ENCODE results near the gene STK25. TPM values are rescaled to one million over a fixed set of nuclear protein-coding genes. Genes with fewer than 3 reads are reported as not detected.

Gene STK25
- total and polyA plus RNA-seq, 12 donors = 66.1 to 147 (median 86.1) TPM

- 75 to 82% methylated on average over 3 of the region's 3 CpGs for WGBS, 2 donors
- no peak overlapping the region for H3K27ac ChIP-seq
- no peak for ATAC-seq
- no peak overlapping the region for H3K4me3 ChIP-seq
- H3K27me3 ChIP-seq = peaks cover 0 to 14% (median 0%) of the 10 kb centered on the region in 7 donors
- TF ChIP-seq, protein P1, sequence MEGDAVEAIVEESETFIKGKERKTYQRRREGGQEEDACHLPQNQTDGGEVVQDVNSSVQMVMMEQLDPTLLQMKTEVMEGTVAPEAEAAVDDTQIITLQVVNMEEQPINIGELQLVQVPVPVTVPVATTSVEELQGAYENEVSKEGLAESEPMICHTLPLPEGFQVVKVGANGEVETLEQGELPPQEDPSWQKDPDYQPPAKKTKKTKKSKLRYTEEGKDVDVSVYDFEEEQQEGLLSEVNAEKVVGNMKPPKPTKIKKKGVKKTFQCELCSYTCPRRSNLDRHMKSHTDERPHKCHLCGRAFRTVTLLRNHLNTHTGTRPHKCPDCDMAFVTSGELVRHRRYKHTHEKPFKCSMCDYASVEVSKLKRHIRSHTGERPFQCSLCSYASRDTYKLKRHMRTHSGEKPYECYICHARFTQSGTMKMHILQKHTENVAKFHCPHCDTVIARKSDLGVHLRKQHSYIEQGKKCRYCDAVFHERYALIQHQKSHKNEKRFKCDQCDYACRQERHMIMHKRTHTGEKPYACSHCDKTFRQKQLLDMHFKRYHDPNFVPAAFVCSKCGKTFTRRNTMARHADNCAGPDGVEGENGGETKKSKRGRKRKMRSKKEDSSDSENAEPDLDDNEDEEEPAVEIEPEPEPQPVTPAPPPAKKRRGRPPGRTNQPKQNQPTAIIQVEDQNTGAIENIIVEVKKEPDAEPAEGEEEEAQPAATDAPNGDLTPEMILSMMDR (IDR thresholded peaks at IDR 0.05) = no peak
- no peak for DNase-seq
- peaks cover 0 to 25% (median 0%) of the 10 kb centered on the region in 9 donors for H3K36me3 ChIP-seq
- no peaks in the 10 kb centered on the region for H3K9me3 ChIP-seq
- no peaks in the 10 kb centered on the region for H3K4me1 ChIP-seq
- intact Hi-C loops (cut with DNase I) = loop anchor here in 1 of 10 donors (10.0 kb wide), 1 partner anchor 586 kb away; no protein-coding TSS in a partner anchor
These were observed 47.8 kb downstream of the STK25 start for GRCh38 chr2:241460631-241461030.

DNA sequence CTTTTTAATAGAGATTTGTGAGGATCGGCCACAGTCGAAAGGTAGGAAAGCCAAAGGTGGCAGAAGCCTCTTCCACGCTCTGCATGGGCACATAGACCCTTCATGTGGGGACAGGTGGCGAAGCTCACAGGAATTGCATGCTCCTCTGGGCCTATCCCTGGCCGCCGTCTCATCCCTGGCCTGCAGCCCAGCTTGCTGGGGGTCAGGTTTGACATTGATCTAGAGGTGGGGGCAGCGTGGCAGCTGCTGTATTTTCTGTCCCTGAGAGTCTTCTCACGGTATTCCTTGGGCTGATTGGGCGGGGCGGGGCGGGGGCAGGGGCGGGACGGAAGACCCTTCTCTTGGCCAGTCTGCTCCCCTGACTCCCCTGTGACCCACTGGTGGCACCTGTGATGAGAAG, 48.9 kb downstream of the STK25 start:
- intact Hi-C loops (cut with DNase I) = no loop called here
- Histone ChIP-seq H3K4me3 (no peak overlapping the region), H3K27me3 (peaks cover 0 to 22% (median 0%) of the 10 kb centered on the region in 7 donors), H3K36me3 (peaks cover 0 to 23% (median 0%) of the 10 kb centered on the region in 9 donors), H3K27ac (no peak overlapping the region), H3K9me3 (no peaks in the 10 kb centered on the region), H3K4me1 (no peaks in the 10 kb centered on the region)
- TF ChIP-seq, protein P1 (IDR thresholded peaks at IDR 0.05) = no peak
- 97% methylated on average over 13 of the region's 13 CpGs for WGBS, 2 donors
- no peak for ATAC-seq
- no peak for DNase-seq

- intact Hi-C loops (cut with DNase I) = no loop called here
- Histone ChIP-seq H3K27me3 (peaks cover 0 to 28% (median 0%) of the 10 kb centered on the region in 7 donors), H3K36me3 (peaks cover 0 to 17% (median 0%) of the 10 kb centered on the region in 9 donors), H3K9me3 (no peaks in the 10 kb centered on the region), H3K4me3 (no peak overlapping the region), H3K27ac (no peak overlapping the region), H3K4me1 (no peaks in the 10 kb centered on the region)
- 96% methylated on average over 5 of the region's 5 CpGs for WGBS, 2 donors
- TF ChIP-seq, protein P1 (IDR thresholded peaks at IDR 0.05) = no peak
- peak in 1 of 8 donors; percentile 13 for ATAC-seq
- DNase-seq = no peak
These were observed 49.7 kb downstream of the STK25 start for GRCh38 chr2:241458687-241459086.

DNA sequence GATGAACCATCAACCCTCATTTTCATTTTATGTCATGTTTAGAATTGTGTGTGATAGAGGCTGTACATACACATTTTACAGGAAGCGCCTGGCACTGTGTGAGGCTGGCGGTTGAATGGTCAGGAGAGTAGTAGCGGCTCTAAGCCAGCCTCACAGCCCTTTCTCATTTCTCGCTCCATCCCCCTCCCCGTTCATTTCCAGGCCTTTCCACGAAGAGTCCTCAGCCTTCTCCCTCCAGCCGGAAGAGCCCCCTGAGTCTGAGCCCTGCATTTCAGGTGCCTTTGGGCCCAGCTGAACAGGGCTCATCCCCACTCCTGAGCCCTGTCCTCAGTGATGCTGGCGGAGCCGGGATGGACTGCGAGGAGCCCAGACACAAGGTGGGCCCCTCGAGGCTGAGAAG, 51.8 kb downstream of the STK25 start:
- Histone ChIP-seq H3K9me3 (no peaks in the 10 kb centered on the region), H3K4me1 (no peaks in the 10 kb centered on the region), H3K27me3 (peaks cover 0 to 42% (median 0%) of the 10 kb centered on the region in 7 donors), H3K36me3 (peaks cover 0 to 4% (median 0%) of the 10 kb centered on the region in 9 donors), H3K27ac (no peak overlapping the region), H3K4me3 (no peak overlapping the region)
- DNase-seq (no peak), ATAC-seq (no peak)
- intact Hi-C loops (cut with DNase I) = no loop called here
- WGBS, 2 donors = 85 to 86% methylated on average over 11 of the region's 11 CpGs
- TF ChIP-seq, protein P1 (IDR thresholded peaks at IDR 0.05) = no peak
